Neutrophil (primary cell): ENCODE results near the gene AQP12B.
"Not testable (repeated sequence)": the region's sequence is repeated elsewhere in the genome, so short reads cannot be mapped to it uniquely, and the experiment has no call there.

Source experiments
- H3K27ac ChIP-seq: fragments of 200-600 bp; sonication (generic); 2 replicates; pipeline ENCODE4 v1.5.1; 2016; ENCODE audit warnings: mild to moderate bottlenecking, moderate library complexity
- H3K27me3 ChIP-seq: fragments of 200-600 bp; sonication (generic); 2 replicates; pipeline ENCODE4 v1.6.0; 2016; ENCODE audit warnings: mild to moderate bottlenecking
- H3K36me3 ChIP-seq: fragments of 200-600 bp; sonication (generic); 2 replicates; pipeline ENCODE4 v1.5.1; 2017
- H3K4me1 ChIP-seq, 2 experiments: fragments of 200-600 bp in 1 of 2; sonication (generic) in 1 of 2; 1 replicate in 1 of 2; 2 replicates in 1 of 2; pipeline versions ENCODE4 v1.5.1 to v1.6.1; 2013 to 2016; ENCODE audit warnings: low read depth in 1 of 2, low read length in 1 of 2, mild to moderate bottlenecking in 1 of 2, moderate library complexity in 1 of 2; ENCODE audit not compliant: control insufficient read depth in 1 of 2, insufficient read depth in 1 of 2
- H3K4me3 ChIP-seq, 2 experiments: fragments of 200-600 bp in 1 of 2; sonication (generic) in 1 of 2; 1 replicate in 1 of 2; 2 replicates in 1 of 2; pipeline ENCODE4 v1.5.1; 2013 to 2016; ENCODE audit warnings: low read depth in 1 of 2, low read length in 1 of 2, mild to moderate bottlenecking in 1 of 2, moderate library complexity in 1 of 2
- H3K9me3 ChIP-seq: fragments of 200-600 bp; sonication (generic); 2 replicates; pipeline ENCODE4 v1.5.1; 2016
- TF ChIP-seq, protein P1 (sequence below): fragments of 200-600 bp; sonication (generic); IDR thresholded peaks from 2 replicates; pipeline ENCODE4 v1.5.1; 2016; ENCODE audit warnings: antibody characterized with exemption

Gene AQP12B

DNA sequence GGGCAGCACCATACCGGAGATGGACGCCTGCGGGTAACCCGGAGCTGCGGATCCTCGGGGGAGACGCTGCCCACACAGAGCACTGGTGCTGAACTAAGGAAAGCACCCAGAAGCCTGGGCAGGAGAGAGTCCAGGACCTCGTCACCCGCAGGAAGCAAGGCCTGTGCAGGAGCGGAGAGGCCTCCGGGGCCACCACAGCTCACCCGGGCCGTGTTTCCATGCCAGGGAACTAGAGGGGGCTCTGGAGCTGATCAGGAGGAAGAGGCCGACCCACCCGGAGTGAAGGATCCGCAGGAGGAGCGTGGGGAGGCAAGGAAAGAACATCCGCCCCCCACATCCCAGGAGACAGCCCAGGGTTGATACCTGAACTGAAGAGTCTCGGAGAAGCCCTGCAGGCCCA is 3.8 kb downstream of the AQP12B start:
- not testable (repeated sequence) for H3K9me3 ChIP-seq, H3K36me3 ChIP-seq, H3K4me3 ChIP-seq, H3K27ac ChIP-seq, H3K4me1 ChIP-seq
- peaks cover 11% of the 10 kb centered on the region for H3K27me3 ChIP-seq

- peaks cover 19% of the 10 kb centered on the region for H3K27me3 ChIP-seq
- H3K36me3 ChIP-seq, H3K4me1 ChIP-seq, H3K27ac ChIP-seq, H3K9me3 ChIP-seq, H3K4me3 ChIP-seq: not testable (repeated sequence)
Measured at GRCh38 chr2:240678043-240678442, 4.6 kb downstream of the AQP12B start.

- H3K27me3 ChIP-seq = peaks cover 46% of the 10 kb centered on the region
- H3K36me3 ChIP-seq, H3K4me1 ChIP-seq, H3K27ac ChIP-seq, H3K9me3 ChIP-seq, H3K4me3 ChIP-seq: not testable (repeated sequence)
Measured at GRCh38 chr2:240675345-240675744, 7.3 kb downstream of the AQP12B start.

GRCh38 chr2:240674461-240675184 is 8.1 kb downstream of the AQP12B start:
- H3K36me3 ChIP-seq, H3K9me3 ChIP-seq, H3K4me3 ChIP-seq, H3K4me1 ChIP-seq, H3K27ac ChIP-seq: not testable (repeated sequence)
- peaks cover 52% of the 10 kb centered on the region for H3K27me3 ChIP-seq

DNA sequence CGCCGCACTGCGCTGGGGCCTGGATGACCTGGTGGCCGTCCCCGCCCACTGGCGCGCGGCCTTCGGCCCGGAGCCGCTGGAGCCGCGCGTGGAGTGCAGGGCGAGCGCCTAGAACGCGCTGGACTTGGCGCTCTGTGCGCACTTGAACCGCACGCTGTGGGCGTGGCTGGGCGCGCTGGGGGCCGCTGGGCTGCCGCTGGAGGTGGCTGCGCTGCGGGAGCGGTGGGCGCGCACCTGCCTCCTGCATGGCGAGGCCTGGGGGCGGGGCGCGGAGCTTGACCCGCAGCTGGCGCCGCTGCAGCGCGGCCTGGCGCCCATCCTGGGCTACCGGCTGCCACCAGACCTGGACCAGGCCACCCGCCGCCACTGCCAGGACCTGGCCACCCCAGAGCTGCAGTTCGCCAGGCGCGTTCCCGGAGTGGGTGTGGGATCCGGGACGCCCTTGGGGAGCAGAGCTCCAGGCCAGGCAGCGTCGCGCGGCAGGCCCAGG is 9.9 kb downstream of the AQP12B start:
- TF ChIP-seq, protein P1, sequence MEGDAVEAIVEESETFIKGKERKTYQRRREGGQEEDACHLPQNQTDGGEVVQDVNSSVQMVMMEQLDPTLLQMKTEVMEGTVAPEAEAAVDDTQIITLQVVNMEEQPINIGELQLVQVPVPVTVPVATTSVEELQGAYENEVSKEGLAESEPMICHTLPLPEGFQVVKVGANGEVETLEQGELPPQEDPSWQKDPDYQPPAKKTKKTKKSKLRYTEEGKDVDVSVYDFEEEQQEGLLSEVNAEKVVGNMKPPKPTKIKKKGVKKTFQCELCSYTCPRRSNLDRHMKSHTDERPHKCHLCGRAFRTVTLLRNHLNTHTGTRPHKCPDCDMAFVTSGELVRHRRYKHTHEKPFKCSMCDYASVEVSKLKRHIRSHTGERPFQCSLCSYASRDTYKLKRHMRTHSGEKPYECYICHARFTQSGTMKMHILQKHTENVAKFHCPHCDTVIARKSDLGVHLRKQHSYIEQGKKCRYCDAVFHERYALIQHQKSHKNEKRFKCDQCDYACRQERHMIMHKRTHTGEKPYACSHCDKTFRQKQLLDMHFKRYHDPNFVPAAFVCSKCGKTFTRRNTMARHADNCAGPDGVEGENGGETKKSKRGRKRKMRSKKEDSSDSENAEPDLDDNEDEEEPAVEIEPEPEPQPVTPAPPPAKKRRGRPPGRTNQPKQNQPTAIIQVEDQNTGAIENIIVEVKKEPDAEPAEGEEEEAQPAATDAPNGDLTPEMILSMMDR = no peak

GRCh38 chr2:240672076-240672700 is 10.5 kb downstream of the AQP12B start:
- TF ChIP-seq, protein P1 = no peak

More for the DNA sequence above, 9.9 kb downstream of the AQP12B start:
- peaks cover 64% of the 10 kb centered on the region for H3K27me3 ChIP-seq
- no peaks in the 10 kb centered on the region for H3K9me3 ChIP-seq
- no peak overlapping the region for H3K27ac ChIP-seq
- H3K4me3 ChIP-seq = no peak overlapping the region
- H3K36me3 ChIP-seq = no peaks in the 10 kb centered on the region
- H3K4me1 ChIP-seq = no peaks in the 10 kb centered on the region

GRCh38 chr2:240670950-240671349 is 11.7 kb downstream of the AQP12B start:
- Histone ChIP-seq H3K27ac (no peak overlapping the region), H3K9me3 (no peaks in the 10 kb centered on the region), H3K4me3 (no peak overlapping the region), H3K36me3 (no peaks in the 10 kb centered on the region), H3K27me3 (peaks cover 82% of the 10 kb centered on the region), H3K4me1 (no peaks in the 10 kb centered on the region)
- TF ChIP-seq, protein P1 = no peak

More at GRCh38 chr2:240672076-240672700, 10.5 kb downstream of the AQP12B start:
- Histone ChIP-seq H3K4me1 (no peaks in the 10 kb centered on the region), H3K27me3 (peaks cover 69% of the 10 kb centered on the region), H3K4me3 (no peak overlapping the region), H3K9me3 (no peaks in the 10 kb centered on the region), H3K36me3 (no peaks in the 10 kb centered on the region), H3K27ac (no peak overlapping the region)
